Measurements from ENCODE around the gene PALD1.
"Not testable (repeated sequence)": the region's sequence is repeated elsewhere in the genome, so short reads cannot be mapped to it uniquely, and the experiment has no call there.

PALD1 gene

GRCh38 chr10:70607936-70608335 is 129.4 kb downstream of the PALD1 start:
- no peak for DNase-seq (ENCODE audit: low spot score)

- no peak for DNase-seq (ENCODE audit: low spot score)
Measured at GRCh38 chr10:70613941-70614340, 135.4 kb downstream of the PALD1 start.

GRCh38 chr10:70614364-70614763 is 135.8 kb downstream of the PALD1 start:
- not testable (repeated sequence) for DNase-seq (ENCODE audit: low spot score)

- DNase-seq (ENCODE audit: low spot score) = no peak
Measured at GRCh38 chr10:70615211-70615610, 136.6 kb downstream of the PALD1 start.

- no peak for DNase-seq (ENCODE audit: low spot score)
Measured at GRCh38 chr10:70615784-70616522, 137.4 kb downstream of the PALD1 start.

GRCh38 chr10:70616761-70617160 is 138.2 kb downstream of the PALD1 start:
- no peak for DNase-seq (ENCODE audit: low spot score)

All from HuH-7 (cell line).